Activated CD4-positive, alpha-beta T cell treated with anti-CD3 and anti-CD28 coated beads for 1 hour (primary cell): Measurements from ENCODE around the gene POLE.

ENCODE experiments used
- DNase-seq: peaks from one replicate; pipeline ENCODE4 v3.0.0-alpha.2; 2020

POLE gene

DNA sequence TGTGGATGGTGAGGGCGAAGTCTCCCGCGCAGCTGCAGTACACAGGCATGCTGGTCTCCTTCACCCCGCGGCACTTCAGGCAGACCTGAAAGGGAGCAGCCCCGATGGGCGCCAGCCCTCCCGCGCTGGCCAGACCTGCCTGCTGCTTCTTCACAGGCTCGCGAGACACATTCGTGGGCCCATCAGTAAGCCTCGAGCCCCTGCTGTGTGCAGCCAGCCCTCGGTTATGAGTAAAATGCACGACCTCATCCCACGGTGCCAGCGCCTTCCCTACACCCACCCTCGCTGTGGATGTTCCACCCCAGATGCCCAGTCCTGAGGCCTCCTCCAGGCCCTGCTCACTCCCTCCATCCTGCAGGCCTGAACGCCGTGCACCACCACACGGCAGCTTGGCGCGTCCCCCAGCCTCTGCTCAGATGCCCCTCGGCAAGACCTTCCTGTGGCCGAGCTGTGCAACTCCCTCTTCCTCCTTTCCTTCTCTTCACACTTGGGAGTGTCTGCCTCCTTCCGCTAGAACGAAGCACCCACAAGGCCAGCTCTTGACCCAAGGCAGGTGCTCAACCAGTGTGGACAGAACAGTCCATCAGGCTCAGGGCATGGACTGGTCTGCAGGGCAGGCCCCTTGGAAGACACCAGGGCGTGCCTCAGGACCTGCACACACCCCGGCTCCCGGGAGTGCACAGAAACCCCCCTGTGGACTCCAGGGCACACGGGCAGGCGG lies 62.1 kb downstream of the POLE start:
- DNase-seq: no peak

DNA sequence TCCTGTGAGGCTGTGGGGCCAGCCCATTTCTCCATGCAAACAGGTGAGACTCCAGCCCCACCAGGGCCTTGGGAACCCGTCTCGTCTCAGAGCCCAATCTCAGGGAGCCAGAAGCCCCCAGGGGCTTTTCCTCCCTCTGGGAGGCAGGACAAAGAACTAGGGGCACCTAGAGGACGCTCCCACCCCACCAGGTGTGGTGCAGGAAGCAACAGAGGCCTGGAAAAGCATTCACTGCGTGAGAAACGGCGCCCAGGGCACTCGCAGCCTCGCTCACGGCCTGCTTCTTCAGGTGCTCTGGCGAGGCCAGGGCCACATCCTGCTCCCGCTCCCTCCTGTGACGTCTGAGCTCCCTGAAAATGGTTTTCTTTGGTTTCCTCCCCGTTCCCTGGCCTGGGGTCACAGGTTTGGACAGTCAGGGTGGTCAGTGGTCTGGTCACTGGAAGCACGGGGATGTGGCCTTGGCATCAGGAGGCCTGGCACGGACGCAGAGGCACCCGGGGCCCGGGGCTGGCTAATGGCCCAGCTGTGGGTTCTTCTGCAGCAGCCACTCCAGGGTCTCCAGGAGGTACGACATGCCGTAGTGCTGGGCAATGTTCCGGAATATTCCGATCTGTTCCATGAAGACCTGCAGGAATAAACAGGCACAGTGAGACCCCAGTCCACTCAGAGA lies 62.8 kb downstream of the POLE start:
- no peak for DNase-seq

DNA sequence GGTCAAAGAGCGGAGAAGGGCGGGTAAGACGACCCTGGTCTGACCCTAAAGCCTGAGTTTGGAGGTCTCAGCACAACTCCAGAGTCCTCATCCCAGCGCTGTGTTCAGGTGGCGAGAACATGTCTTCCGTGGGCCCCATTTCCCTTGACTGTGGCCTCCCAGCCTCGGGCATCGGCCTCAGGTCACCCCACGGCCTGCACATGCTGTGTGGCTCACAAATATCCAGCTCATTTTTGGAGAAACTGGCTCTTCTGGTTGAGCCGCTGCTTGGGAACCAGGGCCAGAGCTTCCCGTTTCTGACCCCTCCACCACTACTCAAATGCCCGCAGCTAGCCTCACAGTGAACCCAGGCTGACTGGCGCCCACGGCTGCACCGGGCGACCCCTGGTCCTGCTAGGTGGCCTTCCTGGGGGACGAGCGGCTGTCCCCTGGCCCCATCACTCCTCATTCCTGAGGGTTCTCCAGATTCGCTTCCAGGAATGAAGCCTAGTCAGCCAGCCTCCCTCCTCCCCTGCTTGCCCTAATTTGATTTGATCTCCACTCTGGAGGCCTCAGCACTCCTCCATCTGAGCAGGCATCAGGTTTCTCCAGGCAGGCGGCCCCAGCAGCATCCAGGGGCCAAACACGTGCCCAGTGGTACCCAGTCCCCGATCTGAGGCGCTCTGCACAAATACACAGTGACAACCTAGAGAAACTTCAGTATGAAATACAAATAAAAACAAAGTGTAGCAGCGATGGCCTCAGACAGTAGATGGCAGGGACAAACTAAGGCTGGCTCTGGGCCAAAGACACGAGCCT lies 63.9 kb downstream of the POLE start:
- DNase-seq: no peak

DNA sequence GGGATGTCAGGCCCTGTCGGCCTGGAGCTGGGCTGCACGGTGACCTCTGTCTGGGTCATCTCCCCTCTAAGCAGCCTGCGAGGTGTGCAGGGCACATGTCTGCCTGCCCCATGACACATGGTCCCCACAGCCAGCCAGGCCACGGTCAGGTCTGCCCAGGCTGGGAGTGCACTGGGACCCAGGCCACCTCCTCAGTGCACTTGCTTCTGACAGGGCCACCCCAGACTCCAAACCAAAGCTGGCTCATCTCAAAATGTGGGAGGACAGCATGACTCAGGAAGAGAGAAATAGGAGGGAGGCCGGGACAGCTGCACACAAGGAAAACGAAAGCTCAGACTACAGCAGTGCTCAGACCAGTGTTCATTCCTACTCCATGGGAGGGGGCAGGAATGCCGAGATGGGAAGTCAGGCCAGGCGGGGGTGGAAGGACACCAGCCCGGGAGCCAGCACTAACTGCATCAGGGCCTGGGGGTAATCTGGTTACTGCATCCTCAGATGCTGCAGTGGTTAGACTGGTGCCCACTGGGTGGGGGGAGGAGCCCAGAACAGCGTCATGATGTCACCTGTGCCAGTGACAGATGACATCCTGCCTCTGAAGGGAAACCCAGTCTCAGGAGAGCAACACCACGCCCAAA lies 64.6 kb downstream of the POLE start:
- DNase-seq: no peak

DNA sequence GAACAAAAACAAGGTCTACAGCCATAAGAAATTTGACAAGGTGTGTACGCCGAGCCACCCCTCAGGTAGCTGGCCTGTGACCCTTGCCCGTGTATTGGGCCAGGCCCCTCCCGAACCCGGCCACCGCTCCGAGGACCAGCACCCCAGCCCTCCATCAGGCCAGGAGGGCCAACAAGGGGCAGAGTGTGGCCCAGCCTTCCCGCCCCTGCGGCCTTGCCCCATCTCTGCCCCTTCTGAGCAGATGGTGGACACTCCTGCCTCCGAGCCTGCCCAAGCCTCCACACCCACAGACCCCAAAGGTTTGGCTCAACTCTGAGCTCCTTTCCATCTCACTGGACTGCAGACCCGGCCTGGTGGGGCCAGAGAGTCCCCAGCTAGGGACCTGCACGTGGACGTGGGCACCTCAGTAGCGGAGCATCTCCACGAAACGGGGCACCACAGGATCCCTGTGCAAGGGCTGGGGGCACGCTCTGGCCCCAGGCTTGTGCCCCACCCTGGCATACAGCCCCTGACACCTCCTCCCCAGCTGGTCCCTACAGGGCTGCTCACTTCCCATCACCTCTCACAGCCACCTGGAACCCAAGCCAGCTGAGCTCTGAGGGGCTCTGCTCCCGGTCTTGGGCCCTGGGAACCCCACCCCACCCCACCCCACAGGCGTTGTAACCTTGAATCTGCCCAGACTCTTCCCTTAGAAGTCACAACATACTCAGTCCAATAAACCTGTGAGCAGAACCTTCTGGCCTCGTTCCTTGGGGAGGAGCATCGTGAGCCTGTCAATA lies 65.3 kb downstream of the POLE start:
- DNase-seq: no peak

DNA sequence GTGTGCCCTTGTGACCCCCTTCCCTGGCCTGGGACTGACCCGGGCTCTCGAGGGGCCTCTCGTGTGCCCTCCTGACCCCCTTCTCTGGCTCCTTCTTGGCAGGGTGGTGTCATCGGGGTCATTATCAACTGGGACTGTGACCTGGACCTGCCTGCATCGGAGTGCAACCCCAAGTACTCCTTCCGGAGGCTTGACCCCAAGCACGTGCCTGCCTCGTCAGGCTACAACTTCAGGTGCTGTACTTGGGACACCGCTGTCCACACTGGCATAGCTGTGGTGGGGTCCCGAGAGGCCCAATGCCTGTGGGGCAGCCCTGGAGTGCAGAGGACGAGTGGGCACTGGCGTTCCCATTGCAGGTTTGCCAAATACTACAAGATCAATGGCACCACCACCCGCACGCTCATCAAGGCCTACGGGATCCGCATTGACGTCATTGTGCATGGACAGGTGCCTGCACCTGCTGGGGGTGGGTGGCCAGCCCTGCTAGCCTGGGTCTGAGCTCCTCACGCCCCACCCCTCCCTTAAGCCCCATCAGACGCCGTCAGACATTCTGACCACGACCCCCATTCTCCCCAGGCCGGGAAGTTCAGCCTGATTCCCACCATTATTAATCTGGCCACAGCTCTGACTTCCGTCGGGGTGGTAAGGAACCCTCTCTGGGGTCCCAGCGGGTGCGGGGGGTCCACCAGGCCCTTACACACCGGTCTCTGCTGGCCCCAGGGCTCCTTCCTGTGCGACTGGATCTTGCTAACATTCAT lies 66.1 kb downstream of the POLE start:
- no peak for DNase-seq

DNA sequence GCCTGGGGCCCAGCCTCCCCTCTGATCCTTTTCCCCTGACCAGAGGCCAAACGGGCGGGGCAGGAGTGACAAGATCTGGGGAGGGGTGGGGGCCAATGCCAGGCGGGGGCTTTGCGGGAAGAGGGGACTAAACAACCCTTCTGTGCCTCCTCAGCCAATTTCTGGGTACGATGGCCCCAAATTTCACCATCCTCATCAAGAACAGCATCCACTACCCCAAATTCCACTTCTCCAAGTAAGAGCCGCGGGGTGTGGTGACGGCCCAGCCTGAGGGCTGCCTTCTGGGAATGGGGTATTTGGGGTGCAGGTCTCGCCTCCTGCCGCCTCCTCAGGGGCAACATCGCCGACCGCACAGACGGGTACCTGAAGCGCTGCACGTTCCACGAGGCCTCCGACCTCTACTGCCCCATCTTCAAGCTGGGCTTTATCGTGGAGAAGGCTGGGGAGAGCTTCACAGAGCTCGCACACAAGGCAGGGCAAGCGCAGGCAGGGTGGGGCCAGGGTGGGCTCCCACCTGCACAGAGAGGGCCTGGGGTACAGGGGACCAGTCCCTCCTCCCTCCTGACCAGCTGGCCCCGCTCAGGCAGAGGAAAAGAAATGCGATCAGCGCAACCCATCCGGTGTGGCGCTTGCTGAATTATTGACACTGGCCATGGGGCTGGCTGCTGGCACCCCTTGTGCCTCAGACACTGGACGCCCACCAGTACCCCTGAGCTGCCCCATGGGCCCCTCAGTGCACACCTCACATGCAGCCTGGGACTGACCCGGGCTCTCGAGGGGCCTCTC lies 66.8 kb downstream of the POLE start:
- DNase-seq: no peak

DNA sequence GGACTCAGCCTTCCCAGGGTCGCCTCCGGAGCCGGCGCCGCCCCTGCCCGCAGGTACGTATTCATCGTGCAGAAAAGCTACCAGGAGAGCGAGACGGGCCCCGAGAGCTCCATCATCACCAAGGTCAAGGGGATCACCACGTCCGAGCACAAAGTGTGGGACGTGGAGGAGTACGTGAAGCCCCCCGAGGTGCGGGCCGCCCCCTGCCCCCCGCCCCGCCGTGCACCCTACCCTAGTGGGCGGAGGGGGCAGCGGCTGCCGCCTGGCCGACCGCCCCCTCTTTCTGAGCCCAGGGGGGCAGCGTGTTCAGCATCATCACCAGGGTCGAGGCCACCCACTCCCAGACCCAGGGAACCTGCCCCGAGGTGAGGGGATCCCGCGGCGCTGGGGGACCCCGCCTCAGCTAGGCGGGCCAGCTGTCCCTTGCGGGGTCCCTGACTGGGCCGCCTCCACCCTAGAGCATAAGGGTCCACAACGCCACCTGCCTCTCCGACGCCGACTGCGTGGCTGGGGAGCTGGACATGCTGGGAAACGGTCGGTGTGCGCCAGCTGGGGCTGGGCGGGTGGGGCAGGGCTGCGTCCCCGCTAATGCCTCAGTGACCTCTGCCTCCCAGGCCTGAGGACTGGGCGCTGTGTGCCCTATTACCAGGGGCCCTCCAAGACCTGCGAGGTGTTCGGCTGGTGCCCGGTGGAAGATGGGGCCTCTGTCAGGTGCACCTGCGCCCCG lies 67.6 kb downstream of the POLE start:
- no peak for DNase-seq

DNA sequence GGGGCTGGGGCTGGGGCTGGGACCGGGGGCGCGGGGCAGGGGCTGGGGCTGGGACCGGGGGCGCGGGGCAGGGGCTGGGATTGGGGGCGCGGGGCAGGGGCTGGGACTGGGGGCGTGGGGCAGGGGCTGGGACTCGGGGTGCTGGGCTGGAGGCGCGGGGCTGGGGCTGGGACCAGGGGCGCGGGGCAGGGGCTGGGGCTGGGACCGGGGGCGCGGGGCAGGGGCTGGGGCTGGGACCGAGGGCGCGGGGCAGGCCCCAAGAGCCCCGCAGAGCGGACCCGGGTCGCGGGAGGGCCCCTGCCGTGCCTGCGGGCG lies 68.1 kb downstream of the POLE start:
- DNase-seq: no peak

DNA sequence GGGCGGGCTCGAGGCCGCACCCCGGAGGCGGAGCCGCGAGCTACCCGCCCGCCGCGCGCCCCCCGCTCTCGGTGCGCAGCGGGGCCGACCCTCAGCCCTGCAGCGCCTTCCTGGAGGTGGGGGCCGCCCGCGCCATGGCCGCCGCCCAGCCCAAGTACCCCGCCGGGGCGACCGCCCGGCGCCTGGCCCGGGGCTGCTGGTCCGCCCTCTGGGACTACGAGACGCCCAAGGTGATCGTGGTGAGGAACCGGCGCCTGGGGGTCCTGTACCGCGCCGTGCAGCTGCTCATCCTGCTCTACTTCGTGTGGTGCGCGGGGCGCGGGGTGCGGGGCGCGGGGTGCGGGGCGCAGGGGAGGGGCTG lies 68.5 kb downstream of the POLE start, which contains the start of gene P2RX2:
Gene P2RX2 (plus strand): TSS at position 94 of the 361 bp plus-strand sequence. CDS start 41 bp downstream, at position 135.
- no peak for DNase-seq

DNA sequence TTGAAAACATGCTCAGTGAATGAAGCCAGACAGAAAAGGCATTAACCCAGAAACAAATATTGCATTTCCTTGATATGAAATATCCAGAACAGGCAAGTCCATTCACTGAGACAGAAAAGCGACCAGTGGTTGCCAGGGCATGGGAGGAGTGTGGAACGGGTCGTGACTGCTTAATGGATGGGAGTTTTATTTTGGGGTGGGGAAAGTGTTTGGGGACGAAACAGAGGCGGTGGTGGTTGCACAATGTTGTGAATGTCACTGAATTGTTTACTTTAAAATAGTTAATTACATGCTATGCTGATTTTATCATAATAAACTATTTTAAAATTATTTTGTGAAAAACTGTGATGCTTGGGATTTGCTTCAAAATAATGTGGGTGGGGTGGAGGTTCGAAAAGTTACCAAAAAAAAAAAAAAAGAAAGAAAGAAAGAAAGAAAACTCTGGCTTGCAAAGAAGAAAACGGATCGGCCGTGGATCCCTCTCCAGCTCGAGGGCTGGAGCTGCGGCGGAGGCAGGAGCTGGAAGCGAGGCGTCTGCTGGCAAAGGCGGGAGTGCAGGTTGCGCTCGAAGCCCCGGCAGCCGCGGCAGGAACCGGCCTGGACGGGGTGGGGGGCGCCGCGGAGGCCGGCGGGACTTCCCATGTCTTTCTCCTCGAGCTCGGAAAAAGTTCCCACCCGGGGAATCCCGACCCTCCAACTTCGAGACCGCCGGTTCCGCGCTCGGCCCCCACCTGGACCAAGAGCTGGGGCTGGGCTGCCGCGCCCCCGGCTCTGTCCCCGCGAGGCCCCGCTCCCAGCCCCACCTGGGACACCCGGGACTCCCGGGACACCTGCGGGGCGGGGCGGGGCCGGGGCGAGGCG lies 69.1 kb downstream of the POLE start:
- no peak for DNase-seq

DNA sequence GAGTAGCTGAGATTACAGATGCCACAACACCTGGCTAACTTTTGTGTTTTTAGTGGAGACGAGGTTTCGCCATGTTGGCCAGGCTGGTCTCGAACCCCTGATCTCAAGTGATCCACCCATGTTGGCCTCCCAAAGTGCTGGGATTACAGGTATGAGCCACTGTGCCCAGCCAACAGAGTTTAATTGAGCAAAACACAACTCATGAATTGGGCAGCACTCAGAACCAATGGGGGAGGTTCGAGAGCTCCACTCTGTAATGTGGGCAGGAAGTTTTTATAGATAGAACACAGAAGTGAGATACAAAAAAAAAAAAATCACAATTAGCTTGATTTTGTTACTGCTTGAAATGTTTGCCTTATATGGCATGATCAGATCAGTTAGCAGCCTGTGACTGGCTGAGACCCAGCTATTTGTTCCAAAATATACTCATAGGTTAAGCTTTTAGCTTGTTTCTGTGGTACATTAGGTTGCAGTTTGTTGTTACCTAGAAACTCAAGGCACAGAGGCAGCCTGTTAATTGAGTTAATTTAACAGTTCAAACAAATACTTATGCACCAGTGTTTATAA lies 69.9 kb downstream of the POLE start:
- DNase-seq: no peak

DNA sequence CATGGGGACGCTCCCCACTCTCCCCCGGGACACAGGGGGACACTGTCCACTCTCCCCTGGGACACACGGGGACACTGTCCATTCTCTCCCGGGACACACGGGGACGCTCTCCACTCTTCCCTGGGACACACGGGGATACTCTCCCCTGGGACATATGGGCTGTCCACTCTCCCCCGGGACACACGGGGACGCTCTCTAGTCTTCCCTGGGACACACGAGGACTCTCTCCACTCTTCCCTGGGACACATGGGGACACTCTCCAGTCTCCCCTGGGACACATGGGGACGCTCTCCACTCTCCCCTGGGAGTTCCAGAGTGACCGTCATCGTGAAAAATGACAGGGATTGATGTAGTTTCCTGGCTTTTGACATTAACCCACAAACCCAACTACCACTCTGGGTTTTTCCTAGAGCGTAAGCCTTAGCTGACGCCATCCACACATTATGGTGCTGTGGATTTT lies 71.5 kb downstream of the POLE start:
- no peak for DNase-seq

DNA sequence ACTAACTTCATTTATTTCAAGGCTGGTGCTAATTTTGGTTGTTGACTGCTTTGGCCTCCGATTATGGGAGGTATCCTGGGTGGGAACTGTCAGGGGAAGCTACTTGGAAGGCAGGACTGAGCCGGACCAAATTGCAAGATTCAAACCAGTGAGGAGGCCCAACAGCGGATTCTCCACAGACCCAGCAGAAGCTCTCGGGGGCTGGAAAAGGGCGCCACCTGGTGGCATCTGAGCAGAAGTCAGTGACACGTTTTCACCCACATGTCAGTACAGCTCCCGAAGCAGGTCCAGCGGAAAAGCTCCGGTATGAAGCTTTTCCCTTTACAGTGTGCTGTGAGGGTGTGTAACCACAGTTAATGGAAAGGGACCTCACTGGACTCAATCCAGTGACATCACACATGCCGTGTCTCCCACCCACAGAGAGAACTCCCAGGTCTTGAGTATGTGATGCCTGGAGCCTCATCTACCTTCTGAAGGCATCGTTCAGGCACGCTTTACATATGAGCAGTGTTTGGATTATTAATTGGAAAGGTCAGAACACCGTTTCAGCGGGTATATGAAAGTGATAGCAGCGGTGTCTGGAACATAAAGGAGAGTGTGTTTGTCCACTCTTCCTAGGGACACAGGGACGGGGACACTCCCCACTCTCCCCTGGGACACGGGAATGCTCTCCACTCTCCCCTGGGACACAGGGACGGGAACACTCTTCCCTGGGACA lies 72.1 kb downstream of the POLE start:
- DNase-seq: peak; percentile 68

DNA sequence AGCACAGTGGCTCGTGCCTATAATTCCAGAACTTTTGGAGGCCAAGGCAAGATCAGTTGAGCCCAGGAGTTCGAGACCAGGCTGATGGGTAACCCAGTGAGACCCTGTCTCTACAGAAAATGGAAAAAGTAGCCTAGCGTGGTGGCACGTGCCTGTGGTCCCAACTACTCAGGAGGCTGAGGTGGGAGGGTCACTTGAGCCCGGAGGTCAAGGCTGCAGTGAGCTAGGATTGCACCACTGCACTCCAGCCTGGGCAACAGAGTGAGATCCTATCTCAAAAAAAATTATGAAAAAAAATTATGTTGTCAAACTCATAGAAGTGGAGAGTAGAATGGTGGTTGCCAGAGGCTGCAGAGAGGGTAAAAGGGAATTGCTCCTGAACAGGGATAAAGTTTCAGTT lies 73.1 kb downstream of the POLE start:
- no peak for DNase-seq

DNA sequence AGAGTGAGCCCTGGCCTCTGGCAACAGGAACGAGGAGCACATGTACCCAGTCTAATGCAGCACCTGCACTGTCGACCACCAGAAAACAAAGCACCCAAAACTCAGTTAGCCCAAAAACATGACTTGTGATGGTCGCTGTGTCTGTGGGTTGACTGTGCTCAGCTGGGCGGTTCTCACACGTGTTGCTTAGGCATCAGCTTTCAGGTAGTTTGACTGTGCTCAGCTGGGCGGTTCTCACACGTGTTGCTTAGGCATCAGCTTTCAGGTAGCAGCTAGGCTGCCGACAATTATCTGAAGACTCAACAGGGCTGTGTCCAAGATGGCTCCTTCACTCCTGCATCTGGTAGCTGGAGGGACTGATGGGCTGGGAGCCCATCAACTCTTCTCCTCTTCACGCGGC lies 75.5 kb downstream of the POLE start:
- DNase-seq: no peak

DNA sequence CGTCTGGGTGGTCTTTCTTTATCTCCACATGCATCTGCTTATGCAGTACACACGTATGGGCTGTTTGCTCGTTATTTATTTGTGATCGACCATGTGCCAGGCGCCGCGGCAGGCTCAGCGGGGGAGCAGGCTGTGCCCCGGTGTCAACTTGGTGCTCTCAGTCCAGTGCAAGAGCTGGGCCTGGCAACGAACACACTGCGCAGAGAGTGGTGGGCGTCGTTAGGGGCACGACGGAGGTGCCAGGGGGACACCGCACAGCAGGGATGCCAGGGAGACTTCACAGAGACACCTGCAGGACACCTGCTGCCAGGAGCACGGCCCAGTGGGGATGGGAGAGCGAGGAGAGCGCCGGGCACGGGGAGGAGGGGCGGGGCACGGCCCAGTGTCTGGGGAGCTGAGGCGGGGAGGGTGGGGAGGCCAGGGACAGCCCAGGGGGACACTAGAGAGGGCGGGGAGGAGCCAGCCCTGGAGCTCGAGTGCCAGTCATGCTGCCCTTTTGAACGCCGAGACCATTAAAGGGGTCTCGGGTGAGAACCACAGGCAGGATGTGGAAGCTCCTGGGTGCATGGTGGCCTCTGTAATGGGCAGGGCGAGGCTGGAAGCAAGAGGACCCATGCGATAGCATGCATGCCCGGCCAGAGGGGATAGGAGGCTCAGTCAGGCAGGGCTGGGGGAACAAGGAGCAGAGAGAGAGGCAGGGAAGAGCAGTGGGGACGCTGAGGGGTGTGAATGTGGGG lies 76.1 kb downstream of the POLE start:
- no peak for DNase-seq
